GM19395 (cell line): ENCODE data around the gene STAM2.
"Not testable (repeated sequence)": the region's sequence is repeated elsewhere in the genome, so short reads cannot be mapped to it uniquely, and the experiment has no call there.

ENCODE experiments used
- ATAC-seq: cut with Tn5 transposase; IDR thresholded peaks from one replicate; pipeline ENCODE4 v1.9.1; 2021; ENCODE audit warnings: mild to moderate bottlenecking, moderate library complexity; ENCODE audit not compliant: unreplicated experiment

Gene STAM2

GRCh38 chr2:152114366-152114765, 61.2 kb downstream of the STAM2 start:
- no peak for ATAC-seq

GRCh38 chr2:152107140-152107539, 68.4 kb downstream of the STAM2 start:
- ATAC-seq, result not testable (repeated sequence)

- no peak for ATAC-seq
These were observed 69.1 kb downstream of the STAM2 start for GRCh38 chr2:152106464-152106863.

GRCh38 chr2:152103271-152103670, 72.3 kb downstream of the STAM2 start:
- ATAC-seq, result no peak

GRCh38 chr2:152100961-152101360, 74.6 kb downstream of the STAM2 start:
- ATAC-seq, result no peak

GRCh38 chr2:152099367-152100050, 76.1 kb downstream of the STAM2 start:
- peak; percentile 16 for ATAC-seq

- peak; percentile 37 for ATAC-seq
These were observed 76.8 kb downstream of the STAM2 start, which contains the start of gene CACNB4 for GRCh38 chr2:152098496-152099366. Gene CACNB4 (minus strand): TSS chr2:152099044.

- ATAC-seq, result peak; percentile 49
These were observed 77.6 kb downstream of the STAM2 start for GRCh38 chr2:152097801-152098495.

GRCh38 chr2:152097290-152097800, 78.2 kb downstream of the STAM2 start:
- ATAC-seq, result peak; percentile 13

- ATAC-seq, result no peak
These were observed 80.4 kb downstream of the STAM2 start for GRCh38 chr2:152095146-152095545.

GRCh38 chr2:152094014-152094413, 81.5 kb downstream of the STAM2 start:
- no peak for ATAC-seq

GRCh38 chr2:152093464-152093863, 82.1 kb downstream of the STAM2 start:
- no peak for ATAC-seq

- ATAC-seq, result no peak
These were observed 83.5 kb downstream of the STAM2 start for GRCh38 chr2:152092095-152092494.

GRCh38 chr2:152090726-152091125, 84.8 kb downstream of the STAM2 start:
- not testable (repeated sequence) for ATAC-seq

- no peak for ATAC-seq
These were observed 86.3 kb downstream of the STAM2 start for GRCh38 chr2:152089238-152089637.

GRCh38 chr2:152088006-152088405, 87.6 kb downstream of the STAM2 start:
- no peak for ATAC-seq

- ATAC-seq, result no peak
These were observed 89.3 kb downstream of the STAM2 start for GRCh38 chr2:152086231-152086630.

GRCh38 chr2:152084076-152084475, 91.5 kb downstream of the STAM2 start:
- no peak for ATAC-seq

- ATAC-seq, result no peak
These were observed 92.2 kb downstream of the STAM2 start for GRCh38 chr2:152083202-152083875.

- ATAC-seq, result peak; percentile 85
These were observed 96.9 kb downstream of the STAM2 start for GRCh38 chr2:152078662-152079061.

- no peak for ATAC-seq
These were observed 97.5 kb downstream of the STAM2 start for GRCh38 chr2:152078023-152078422.
